ENCODE results near the gene E2F4.

E2F4 gene

GRCh38 chr16:67177743-67178699 is 13.9 kb upstream of the E2F4 start:
- peak; percentile 66 for DNase-seq

DNA sequence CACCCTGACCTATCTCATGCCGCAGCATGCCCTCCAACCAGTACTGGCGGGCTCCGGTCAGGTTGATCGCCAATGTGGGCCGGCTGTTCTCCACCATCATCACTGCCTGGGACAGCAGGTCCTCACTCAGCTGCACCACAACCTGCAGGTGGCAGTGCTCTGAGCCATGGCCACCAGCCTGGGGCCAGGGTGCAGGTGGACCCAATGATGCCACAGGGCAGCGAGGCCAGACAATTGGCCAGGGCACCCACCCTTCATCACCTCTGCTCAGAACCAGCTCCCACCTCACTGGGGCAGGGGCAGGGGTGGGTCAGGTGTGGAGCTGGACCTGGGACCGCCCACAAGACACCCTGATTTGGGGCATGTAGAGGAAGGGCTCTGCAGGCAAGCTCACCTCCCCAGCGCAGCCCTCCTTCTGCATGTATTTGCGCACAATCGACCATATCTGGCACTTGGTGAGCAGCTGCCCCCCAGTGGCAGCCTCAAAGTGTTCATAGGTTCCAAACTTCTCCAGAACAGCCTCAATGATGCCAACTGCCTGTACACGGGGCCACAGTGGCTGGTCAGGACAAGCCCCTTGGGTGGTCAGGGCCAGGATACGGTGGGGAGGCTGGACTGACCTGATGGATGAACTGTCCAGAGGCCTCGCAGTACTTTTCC is 12.4 kb upstream of the E2F4 start:
- no peak for DNase-seq

GRCh38 chr16:67180166-67180565 is 11.8 kb upstream of the E2F4 start:
- DNase-seq: no peak

DNA sequence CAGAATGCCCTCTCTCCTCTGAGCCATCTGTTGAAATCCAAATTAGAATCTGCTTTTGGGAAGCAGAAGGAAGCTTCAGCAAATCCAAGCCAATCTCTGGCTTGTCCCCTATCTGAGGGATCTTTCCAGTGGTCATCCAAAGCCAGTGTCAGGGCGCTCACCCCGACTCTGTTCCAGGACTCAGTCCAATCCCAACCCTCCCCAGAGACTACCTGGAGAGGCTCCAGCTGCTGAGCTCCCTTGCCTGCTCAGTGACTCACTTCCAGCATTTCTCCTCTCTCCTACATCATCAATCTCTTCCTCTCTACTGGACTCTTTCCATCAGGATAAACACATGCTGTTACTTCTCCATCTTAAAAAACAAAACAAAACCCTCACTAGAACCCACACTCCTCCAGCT is 10.6 kb upstream of the E2F4 start:
- no peak for DNase-seq

GRCh38 chr16:67182288-67182687 is 9.7 kb upstream of the E2F4 start:
- no peak for DNase-seq

DNA sequence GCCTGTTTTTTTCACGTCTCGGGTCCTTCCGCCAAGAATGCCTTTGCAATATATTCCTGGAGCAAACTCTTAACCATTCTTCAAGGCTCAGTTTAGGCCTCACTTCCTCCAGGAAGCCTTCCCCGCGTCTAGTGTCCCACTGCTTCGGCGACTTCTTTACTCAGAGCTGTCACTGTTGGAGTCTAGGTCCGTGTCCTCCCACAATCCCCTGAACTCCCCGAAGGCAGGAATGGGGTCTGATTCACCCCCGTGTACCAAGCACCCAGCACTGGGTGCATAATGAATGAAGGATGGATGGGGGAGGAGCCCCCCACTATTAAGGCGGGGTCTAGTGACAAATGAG is 8.7 kb upstream of the E2F4 start:
- DNase-seq: no peak

GRCh38 chr16:67183627-67184452 is 8.1 kb upstream of the E2F4 start, which contains the start of gene MATCAP1:
MATCAP1 (minus strand) TSS chr16:67183963; CDS start chr16:67180610, 3,353 bp downstream.
- peak; percentile 97 for DNase-seq

DNA sequence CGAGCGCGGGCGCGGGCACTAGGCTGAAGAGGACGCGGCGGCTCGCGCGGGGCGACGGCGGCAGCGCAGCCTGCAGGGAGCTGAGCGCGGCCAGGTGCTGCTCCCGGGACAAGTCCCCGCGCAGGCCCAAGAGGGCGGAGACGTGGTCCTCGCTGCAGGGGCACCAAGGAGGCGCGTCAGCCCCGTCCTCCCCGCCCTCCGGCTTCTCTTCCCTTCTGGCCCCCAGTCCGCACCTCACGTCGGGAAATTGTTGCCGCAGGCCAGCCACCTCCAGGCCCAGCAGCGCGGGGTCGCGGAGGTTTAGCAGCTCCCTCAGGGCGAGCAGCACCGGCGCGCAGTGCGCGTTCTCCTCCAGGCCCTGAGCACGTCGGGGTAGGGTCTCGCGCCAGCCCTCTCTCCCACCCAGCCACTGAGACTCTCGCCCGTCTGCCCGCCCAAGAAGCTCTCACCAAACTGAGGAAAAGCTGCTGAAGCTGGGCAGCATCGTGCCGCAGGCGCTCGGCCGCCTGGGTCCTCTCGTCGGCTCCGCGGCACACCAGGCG is 7.4 kb upstream of the E2F4 start:
- DNase-seq: no peak

DNA sequence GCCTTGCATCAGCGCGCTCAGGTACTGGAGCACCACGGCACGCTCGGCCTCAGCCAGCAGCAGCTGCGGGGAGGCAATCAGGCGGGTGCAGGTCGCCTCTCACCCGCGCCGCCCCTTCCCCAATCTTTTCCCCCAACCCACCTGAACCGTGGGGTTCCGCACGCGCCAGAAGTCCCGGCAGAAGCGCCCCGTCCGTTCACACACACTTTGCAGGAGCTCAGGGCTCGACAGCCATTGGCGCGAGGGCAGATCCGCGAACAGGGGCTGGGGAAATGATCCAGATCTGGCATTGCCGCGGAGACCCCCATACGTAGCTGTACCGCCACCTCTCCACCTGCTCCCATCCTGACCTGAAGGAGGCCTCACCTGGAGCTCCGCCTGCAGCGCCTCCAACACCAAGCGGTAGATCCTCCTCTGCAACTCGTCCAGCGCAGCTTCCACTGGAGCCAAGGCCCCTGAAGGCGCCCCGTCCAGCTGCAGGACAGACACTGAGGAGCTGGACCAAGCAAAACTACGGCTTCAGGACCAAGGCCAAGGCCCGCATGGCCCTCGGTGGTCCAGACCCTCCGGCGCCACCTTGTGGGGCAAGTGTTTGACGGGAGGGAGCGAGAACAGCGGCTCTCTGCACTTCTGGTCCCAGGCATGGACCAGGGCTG is 6.8 kb upstream of the E2F4 start:
- DNase-seq: peak; percentile 72

GRCh38 chr16:67185651-67186134 is 6.3 kb upstream of the E2F4 start:
- no peak for DNase-seq

GRCh38 chr16:67186550-67186950 is 5.4 kb upstream of the E2F4 start:
- DNase-seq: no peak

GRCh38 chr16:67187175-67187890 is 4.6 kb upstream of the E2F4 start:
- no peak for DNase-seq

GRCh38 chr16:67188323-67188722 is 3.6 kb upstream of the E2F4 start:
- no peak for DNase-seq

- no peak for DNase-seq
These were observed 3.2 kb upstream of the E2F4 start for GRCh38 chr16:67188798-67189197.

DNA sequence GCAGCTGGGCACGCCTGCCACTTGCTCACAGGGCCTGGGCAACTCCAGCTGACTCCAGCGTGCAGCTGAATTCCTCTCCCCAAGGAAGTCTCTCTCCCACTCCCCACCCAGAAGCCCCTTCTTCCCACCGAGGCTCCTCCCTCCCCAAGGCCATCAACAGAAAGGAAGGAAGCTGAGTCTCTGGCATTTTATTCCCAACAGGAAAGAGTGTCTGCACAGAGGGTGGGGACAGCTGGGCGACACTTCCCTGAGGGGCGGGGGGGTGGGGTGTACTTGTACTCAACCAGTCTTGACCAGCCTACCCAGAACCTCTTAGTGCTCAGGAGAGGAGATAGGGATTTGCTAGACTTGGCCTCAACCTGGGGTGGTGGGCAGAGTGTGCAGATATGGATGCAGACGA is 1.9 kb upstream of the E2F4 start, which contains the start of gene EXOC3L1:
Gene EXOC3L1, minus strand, starts transcription at position 96 of the 400 bp plus-strand sequence. CDS start 460 bp downstream, outside the sequence.
- no peak for DNase-seq

- DNase-seq: no peak
These were observed 1.2 kb upstream of the E2F4 start for GRCh38 chr16:67190448-67191399.

- DNase-seq: no peak
These were observed 452 bp upstream of the E2F4 start for GRCh38 chr16:67191411-67191994.

DNA sequence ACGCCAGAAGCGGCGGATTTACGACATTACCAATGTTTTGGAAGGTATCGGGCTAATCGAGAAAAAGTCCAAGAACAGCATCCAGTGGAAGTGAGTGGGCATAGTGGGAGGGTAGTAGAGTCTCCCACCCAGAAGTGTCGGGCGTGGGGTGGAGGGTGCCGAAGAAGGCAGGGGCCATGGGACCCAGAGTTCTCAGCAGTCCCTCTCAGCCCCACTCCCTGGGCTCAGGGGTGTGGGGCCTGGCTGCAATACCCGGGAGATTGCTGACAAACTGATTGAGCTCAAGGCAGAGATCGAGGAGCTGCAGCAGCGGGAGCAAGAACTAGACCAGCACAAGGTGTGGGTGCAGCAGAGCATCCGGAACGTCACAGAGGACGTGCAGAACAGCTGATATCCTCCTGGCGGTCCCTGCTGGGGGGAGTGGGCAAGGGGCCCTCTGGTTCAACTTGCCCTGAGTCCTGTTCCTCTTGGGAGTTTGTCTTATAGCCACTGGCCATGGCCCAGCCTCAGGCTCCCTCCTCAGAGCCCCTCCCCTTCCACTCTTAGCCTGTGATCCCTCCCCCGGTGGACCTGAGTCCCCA is 916 bp downstream of the E2F4 start:
- DNase-seq: no peak

- DNase-seq: no peak
These were observed 1.6 kb downstream of the E2F4 start for GRCh38 chr16:67193536-67193935.
